Suprapubic skin (tissue), 4 donors: Measurements from ENCODE around the gene BACH1. TPM values are rescaled to one million over a fixed set of nuclear protein-coding genes. Genes with fewer than 3 reads are reported as not detected.

Source experiments
- DNase-seq, 2 donors: peaks; one replicate each; pipeline ENCODE4 v3.0.0-alpha.2; 2019; ENCODE audit warnings: low spot score in 2 of 2
- H3K27ac ChIP-seq: fragments of 200-600 bp; sonication (generic); one replicate; pipeline ENCODE4 v1.5.1; 2019
- H3K27me3 ChIP-seq: fragments of 200-600 bp; sonication (generic); one replicate; pipeline ENCODE4 v1.5.1; 2019
- H3K36me3 ChIP-seq: fragments of 200-600 bp; sonication (generic); one replicate; pipeline ENCODE4 v1.5.1; 2019
- H3K4me1 ChIP-seq: fragments of 200-600 bp; sonication (generic); one replicate; pipeline ENCODE4 v1.5.1; 2019
- H3K4me3 ChIP-seq: fragments of 200-600 bp; sonication (generic); one replicate; pipeline ENCODE4 v1.5.1; 2019; ENCODE audit warnings: mild to moderate bottlenecking
- H3K9me3 ChIP-seq: fragments of 200-600 bp; sonication (generic); one replicate; pipeline ENCODE4 v1.5.1; 2019
- CTCF ChIP-seq, 2 donors: fragments of 200-600 bp in 1 of 2; fragments of 450-650 bp in 1 of 2; sonication (generic) in 1 of 2; IDR thresholded peaks; one replicate each; pipeline ENCODE4 v1.5.1; 2016 to 2019; ENCODE audit warnings: antibody characterized with exemption in 2 of 2, mild to moderate bottlenecking in 1 of 2, moderate library complexity in 1 of 2
- EP300 ChIP-seq: sonication (generic); formaldehyde crosslinking; IDR thresholded peaks from one replicate; pipeline ENCODE4 v1.6.1; 2017; ENCODE audit warnings: antibody characterized with exemption
- POLR2A ChIP-seq, 2 donors: fragments of 450-650 bp; IDR thresholded peaks; one replicate each; pipeline ENCODE4 v1.6.1; 2017; ENCODE audit warnings: antibody characterized with exemption in 2 of 2, mild to moderate bottlenecking in 2 of 2, moderate library complexity in 2 of 2
- POLR2AphosphoS5 ChIP-seq, 3 donors: sonication (generic); formaldehyde crosslinking; IDR thresholded peaks; one replicate each; pipeline ENCODE4 v1.6.1; 2017; ENCODE audit warnings: antibody characterized with exemption in 3 of 3
- WGBS: methylation state at CpG from one replicate; pipeline ENCODE4 v1.1.5; 2018; 5-methylcytosine and 5-hydroxymethylcytosine counted together
- total RNA-seq, 4 donors: library from RNA; depleted of rRNA; stranded (reverse); fragments of >200 nt; gene quantifications; one replicate each; pipeline ENCODE4 v1.1.0, GENCODE V29; 2016

The BACH1 gene
- total RNA-seq, 4 donors from 2014 or later: 78.7 to 89.6 (median 84.0) TPM

GRCh38 chr21:29360799-29361765 is 62.4 kb downstream of the BACH1 start:
- Histone ChIP-seq H3K36me3 (peaks cover 7% of the 10 kb centered on the region), H3K9me3 (no peaks in the 10 kb centered on the region), H3K27me3 (no peaks in the 10 kb centered on the region), H3K4me3 (no peak overlapping the region), H3K4me1 (peaks cover 3% of the 10 kb centered on the region), H3K27ac (no peak overlapping the region)
- 78% methylated on average over 9 of the region's 9 CpGs for WGBS
- TF ChIP-seq POLR2A (IDR thresholded peaks at IDR 0.05) (no peak), EP300 (no peak), CTCF (IDR thresholded peaks at IDR 0.05) (no peak), POLR2AphosphoS5 (IDR thresholded peaks at IDR 0.05) (no peak)
- DNase-seq: no peak

- WGBS: 100% methylated on average over 3 of the region's 3 CpGs
Observed at GRCh38 chr21:29362758-29363157, 64.0 kb downstream of the BACH1 start.

DNA sequence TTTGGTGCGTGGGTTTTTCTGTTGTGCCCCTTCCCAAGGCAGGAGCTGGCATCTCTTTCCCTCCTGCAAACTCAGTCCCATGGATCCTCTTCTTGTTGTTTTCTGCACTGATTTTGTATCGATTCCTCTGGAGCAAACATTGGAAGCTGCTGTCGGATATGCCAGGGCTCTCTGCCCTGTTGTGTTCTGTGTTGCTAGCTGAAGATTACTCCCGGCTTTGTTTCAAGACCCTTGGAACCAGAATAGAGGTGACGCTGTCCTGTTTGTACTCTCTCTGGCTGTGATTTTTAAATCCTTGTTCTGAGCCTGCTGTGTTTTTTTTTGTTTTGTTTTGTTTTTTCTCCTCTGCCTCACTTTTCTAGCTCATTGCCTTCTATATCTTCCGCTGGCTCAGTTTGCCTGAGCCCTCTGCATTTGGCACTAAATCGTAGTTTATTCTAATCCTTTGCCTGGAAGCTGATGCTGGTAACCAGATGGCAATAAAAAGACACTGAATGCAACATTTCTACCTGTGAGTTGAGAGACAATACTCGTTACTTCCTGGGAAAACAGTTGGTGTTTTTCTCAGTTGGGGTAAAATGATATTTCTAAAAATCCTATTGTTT is 67.0 kb downstream of the BACH1 start:
- H3K9me3 ChIP-seq: no peaks in the 10 kb centered on the region
- no peak overlapping the region for H3K27ac ChIP-seq
- no peaks in the 10 kb centered on the region for H3K27me3 ChIP-seq
- peaks cover 12% of the 10 kb centered on the region for H3K36me3 ChIP-seq
- TF ChIP-seq POLR2A (IDR thresholded peaks at IDR 0.05) (no peak), EP300 (no peak), CTCF (IDR thresholded peaks at IDR 0.05) (no peak), POLR2AphosphoS5 (IDR thresholded peaks at IDR 0.05) (no peak)
- WGBS: 80% methylated on average over 8 of the region's 8 CpGs
- H3K4me3 ChIP-seq: no peak overlapping the region
- DNase-seq: no peak
- H3K4me1 ChIP-seq: no peaks in the 10 kb centered on the region

More at GRCh38 chr21:29362758-29363157, 64.0 kb downstream of the BACH1 start:
- peaks cover 7% of the 10 kb centered on the region for H3K36me3 ChIP-seq
- DNase-seq: no peak
- no peaks in the 10 kb centered on the region for H3K9me3 ChIP-seq
- TF ChIP-seq POLR2A (IDR thresholded peaks at IDR 0.05): no peak
- no peak for TF ChIP-seq POLR2AphosphoS5 (IDR thresholded peaks at IDR 0.05)
- TF ChIP-seq CTCF (IDR thresholded peaks at IDR 0.05): no peak
- TF ChIP-seq EP300: no peak
- H3K27ac ChIP-seq: no peak overlapping the region
- no peak overlapping the region for H3K4me3 ChIP-seq
- no peaks in the 10 kb centered on the region for H3K27me3 ChIP-seq
- no peaks in the 10 kb centered on the region for H3K4me1 ChIP-seq

DNA sequence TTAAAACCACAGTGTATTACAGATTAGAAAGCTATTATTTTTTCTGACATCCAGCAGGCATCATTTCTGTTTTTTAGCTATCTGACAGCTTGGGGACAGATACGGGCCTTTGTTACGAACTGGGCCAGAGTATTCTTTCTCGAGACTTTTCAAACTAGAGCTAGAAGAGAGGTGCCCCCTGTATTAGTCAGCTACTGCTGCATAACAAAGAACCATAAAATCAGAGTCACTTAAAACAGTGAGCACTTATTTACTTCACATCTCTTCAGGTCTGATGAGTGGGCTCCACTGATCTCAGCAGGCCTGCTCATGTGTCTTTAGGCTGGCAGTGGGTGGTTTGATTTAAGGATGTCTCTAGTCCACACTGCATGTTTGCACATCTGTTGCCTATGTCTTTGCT is 67.8 kb downstream of the BACH1 start:
- no peak for DNase-seq
- peaks cover 12% of the 10 kb centered on the region for H3K36me3 ChIP-seq
- 95% methylated on average over 3 of the region's 3 CpGs for WGBS
- no peaks in the 10 kb centered on the region for H3K27me3 ChIP-seq
- TF ChIP-seq POLR2AphosphoS5 (IDR thresholded peaks at IDR 0.05) (no peak), EP300 (no peak), POLR2A (IDR thresholded peaks at IDR 0.05) (no peak), CTCF (IDR thresholded peaks at IDR 0.05) (no peak)
- no peak overlapping the region for H3K27ac ChIP-seq
- H3K4me3 ChIP-seq: no peak overlapping the region
- no peaks in the 10 kb centered on the region for H3K4me1 ChIP-seq
- H3K9me3 ChIP-seq: no peaks in the 10 kb centered on the region

GRCh38 chr21:29367335-29367734 is 68.6 kb downstream of the BACH1 start:
- no peaks in the 10 kb centered on the region for H3K9me3 ChIP-seq
- no peaks in the 10 kb centered on the region for H3K4me1 ChIP-seq
- DNase-seq: no peak
- no peaks in the 10 kb centered on the region for H3K27me3 ChIP-seq
- no peak overlapping the region for H3K27ac ChIP-seq
- TF ChIP-seq CTCF (IDR thresholded peaks at IDR 0.05): no peak
- TF ChIP-seq POLR2AphosphoS5 (IDR thresholded peaks at IDR 0.05): no peak
- TF ChIP-seq EP300: no peak
- TF ChIP-seq POLR2A (IDR thresholded peaks at IDR 0.05): no peak
- WGBS: 56% methylated on average over 2 of the region's 2 CpGs
- peaks cover 12% of the 10 kb centered on the region for H3K36me3 ChIP-seq
- no peak overlapping the region for H3K4me3 ChIP-seq
